GM18498 (cell line): ENCODE results near the gene BAIAP2.

Experiments
- ATAC-seq: cut with Tn5 transposase; IDR thresholded peaks from one replicate; pipeline ENCODE4 v1.9.1; 2021; ENCODE audit warnings: mild to moderate bottlenecking, moderate library complexity; ENCODE audit not compliant: unreplicated experiment

Gene BAIAP2

DNA sequence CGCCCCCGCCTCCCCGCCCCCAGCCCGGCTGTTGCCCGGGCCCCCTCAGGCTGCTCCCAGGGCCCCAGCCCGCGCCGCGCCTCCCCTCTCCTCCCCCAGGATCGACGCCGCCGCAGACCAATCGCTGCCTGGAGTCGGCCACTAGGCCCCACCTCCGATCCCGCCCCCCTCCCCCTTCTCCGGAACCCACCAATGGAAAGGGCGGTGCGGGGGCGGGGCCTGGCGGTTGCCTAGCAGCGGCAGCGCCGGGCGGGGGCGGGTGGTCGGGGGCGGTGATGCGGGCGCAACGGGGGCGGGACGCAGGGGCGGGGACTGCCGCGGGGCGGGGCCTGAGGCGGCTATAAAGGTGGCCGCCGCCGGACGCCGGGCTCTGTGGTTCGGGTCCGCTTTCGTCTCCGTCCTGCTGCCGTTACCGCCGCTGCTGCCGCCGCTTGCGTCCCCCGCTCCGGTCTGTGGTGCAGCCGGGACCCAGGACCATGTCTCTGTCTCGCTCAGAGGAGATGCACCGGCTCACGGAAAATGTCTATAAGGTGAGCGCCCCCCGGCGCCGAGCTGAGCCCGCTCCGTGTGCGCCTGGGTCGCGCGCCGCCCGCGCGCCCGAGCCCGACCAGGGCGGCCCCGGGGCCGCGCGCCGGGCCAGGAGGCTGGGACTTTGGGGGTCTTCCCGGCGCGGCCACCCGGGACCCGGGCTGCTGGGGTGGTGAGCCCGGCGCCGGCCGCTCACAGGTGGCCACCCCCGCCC lies at the start of gene BAIAP2:
Gene BAIAP2 (plus strand): TSS at position 373 of the 742 bp plus-strand sequence. CDS start 104 bp downstream, at position 477.
- peak; percentile 66 for ATAC-seq

GRCh38 chr17:80986046-80986445 lies 48.9 kb upstream of the BAIAP2 start:
- ATAC-seq = no peak

DNA sequence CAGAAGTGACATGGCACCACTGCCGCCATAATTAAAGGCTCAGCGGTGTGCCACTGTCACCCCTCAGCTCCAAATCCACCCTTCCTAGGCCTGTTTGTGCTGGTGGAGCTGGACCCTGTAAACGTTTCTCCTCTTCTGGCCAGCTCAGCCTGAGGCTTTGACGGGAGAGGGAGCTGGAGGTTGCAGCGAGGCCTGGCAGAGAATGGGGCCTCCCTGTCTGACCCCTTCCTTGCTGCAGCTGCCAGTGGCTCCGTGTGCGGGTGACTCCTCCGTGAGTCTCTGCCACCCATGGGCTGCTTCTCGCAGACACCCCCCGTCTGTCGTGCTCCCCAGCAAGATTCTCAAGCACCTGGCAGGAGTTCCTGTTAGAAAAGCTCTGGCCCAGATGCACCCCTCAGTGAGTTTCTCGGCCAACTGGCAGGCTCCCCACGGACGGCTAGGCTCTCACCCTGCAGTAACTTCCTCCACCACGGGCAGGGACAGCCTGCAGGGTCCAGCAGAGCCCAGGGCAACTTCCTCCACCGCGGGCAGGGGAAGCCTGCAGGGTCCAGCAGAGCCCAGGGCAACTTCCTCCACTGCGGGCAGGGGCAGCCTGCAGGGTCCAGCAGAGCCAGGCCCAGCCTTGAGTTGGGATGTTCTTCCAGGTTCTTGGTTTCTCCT lies 48.0 kb upstream of the BAIAP2 start:
- ATAC-seq = no peak

- ATAC-seq = no peak
These were observed 47.0 kb upstream of the BAIAP2 start for GRCh38 chr17:80987941-80988461.

- ATAC-seq = no peak
These were observed 45.4 kb upstream of the BAIAP2 start for GRCh38 chr17:80989586-80989913.

- no peak for ATAC-seq
These were observed 43.9 kb upstream of the BAIAP2 start for GRCh38 chr17:80990921-80991644.

DNA sequence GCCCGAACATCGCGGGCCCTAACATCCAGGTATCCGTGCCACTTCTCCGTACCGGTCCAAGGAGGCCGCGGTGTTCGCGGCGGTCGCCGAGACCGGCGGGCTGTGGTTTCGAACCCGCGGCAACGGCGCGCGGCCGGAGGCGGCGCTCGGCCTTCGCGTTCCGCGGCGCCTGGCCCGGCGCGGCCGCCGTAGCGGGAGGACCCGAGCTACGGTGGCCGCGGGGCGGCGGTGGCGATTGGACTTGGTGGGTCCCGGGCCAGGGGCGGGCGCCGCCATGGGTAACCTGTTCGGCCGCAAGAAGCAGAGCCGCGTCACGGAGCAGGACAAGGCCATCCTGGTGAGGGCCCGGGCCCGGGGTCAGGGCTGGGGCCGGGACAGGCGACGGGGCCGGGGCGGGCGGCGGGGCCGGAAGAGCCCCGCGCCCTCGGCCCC lies 43.3 kb upstream of the BAIAP2 start, which contains the start of gene CHMP6:
Gene CHMP6 (plus strand): TSS at position 197 of the 432 bp plus-strand sequence. CDS start 78 bp downstream, at position 275.
- peak; percentile 58 for ATAC-seq

- peak; percentile 20 for ATAC-seq
These were observed 42.6 kb upstream of the BAIAP2 start for GRCh38 chr17:80992077-80992947.

GRCh38 chr17:80992948-80993624 lies 41.9 kb upstream of the BAIAP2 start:
- ATAC-seq = no peak

- no peak for ATAC-seq
These were observed 39.8 kb upstream of the BAIAP2 start for GRCh38 chr17:80995131-80995530.

DNA sequence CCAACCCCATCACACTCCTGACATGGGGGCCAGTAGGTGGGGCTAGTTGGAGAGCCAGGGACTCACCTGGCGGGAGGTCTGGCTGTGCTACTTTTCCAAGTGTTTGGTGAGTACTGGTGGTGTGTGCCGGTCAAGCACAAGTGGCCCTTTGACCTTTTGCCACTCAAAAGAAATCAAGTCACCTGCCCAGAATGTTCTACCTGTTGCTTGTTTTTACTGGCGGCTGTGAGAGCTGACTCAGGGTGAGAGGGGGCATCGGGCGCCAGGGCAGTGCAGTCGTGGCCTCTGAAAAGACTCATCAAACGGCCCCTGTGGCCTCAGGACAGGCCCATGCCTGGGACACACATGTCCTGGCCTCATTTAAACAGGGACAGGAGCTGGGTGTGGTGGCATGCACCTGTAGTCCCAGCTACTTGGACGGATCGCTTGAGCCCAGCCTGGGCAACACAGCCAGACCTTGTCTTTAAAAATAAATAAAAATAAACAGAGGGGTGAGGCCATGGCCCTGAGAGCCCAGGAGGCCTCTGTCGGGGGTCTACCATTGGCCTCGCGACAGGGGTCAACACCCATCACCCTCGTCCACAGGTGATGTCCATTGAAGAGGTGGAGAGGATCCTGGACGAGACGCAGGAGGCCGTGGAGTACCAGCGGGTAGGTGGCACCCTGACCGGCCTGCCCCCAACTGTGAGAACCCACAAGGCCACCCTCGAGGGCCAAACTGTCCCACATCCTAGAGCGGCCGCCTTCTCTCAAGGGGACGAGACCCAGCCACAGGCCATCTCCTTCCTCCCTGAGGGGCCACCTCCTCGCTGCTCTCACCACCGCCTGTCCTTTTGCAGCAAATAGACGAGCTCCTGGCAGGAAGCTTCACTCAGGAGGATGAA lies 38.3 kb upstream of the BAIAP2 start:
- ATAC-seq = no peak

- ATAC-seq = no peak
These were observed 37.4 kb upstream of the BAIAP2 start for GRCh38 chr17:80997424-80998117.

- ATAC-seq = no peak
These were observed 36.7 kb upstream of the BAIAP2 start for GRCh38 chr17:80998118-80998747.

DNA sequence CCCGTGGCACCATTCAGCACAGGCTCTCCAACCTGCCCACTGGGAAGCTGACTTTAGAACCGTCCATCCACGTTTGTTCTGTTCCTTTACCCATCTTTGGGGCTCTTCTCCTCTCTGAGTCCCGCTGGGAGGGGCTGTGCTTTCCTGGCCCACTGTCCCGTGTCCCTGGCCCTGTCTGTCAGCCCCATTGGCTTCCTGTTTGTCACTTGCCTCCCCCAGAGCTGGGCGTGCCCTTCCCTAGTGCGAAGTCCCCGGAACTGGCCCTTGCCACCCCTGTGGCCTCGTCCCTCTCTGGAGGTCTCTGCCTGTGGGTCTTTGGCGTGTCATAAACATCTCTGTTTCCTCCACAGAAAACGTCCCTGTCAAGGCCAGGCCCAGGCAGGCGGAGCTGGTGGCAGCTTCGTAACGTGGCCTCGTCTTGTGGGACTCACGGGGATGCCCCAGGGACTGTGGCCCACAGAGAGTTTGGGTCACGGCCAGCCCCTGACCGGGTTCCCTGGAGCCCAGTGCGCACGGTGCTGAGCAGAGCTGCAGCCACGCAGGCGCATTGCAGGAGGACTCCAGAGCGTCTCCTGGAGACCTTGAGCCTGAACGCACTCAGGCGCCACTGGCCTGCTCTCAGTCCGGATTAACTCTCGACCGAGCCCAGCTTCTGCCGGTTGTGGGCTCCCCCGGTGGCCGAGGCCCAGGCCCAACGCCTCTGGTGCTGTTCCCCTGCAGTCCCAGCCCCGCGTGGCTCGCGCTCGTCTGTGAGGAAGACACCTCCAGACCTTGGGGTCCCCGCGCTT lies 36.0 kb upstream of the BAIAP2 start:
- ATAC-seq = no peak

DNA sequence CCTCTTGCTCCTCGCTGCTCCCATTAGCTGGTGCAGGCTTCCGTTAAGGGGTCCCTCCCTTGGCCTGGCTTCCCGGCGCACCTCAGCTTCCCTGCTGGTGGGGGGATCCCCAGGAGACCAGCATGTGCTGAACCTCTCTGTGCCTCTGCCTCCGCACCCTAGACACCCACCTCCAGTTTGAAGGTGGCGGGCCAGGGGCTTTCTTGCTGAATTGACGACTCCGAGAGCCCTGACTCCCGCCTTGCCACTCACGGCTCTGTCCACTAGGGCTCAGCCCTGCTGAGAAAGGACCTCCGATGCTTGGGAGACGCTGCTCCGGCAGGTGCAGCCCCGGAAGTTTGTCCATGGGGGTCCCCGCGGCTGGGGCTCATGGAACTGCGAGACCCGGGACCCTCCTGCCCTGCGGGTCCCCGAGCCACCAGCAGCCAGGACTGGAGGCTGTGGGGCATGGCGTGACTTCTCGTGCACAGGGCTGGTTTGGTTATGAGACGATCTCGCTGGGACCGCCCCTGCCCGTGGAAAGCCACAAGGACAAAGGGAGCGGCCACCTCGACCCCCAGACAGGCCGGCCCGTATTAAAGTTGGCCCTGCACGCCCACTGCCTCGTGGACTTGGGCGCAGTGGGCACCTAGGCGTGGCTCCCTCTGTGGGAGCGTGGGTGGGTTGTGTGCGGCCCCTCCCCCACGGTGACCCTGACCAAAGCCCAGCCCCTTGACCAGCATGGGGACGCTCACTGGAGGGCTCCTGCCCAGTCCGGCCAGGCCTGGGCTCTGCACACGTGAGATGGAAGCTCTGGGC lies 35.2 kb upstream of the BAIAP2 start:
- ATAC-seq = no peak

DNA sequence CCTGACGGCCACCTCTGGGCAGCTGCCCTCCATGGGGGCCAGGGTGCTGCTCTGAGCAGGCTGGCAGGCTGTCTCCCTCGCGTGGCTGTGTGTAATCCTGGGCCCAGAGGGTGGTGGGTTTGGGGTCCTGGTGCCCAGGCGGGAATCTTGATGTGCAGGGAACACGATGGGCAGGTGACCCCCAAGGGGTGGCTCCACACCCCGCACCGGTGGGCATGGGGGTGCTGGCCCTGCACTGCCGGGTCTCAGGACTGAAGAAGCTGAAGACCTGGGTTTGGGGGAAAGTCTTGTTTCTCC lies 34.7 kb upstream of the BAIAP2 start:
- no peak for ATAC-seq
